CD8-positive, alpha-beta memory T cell (primary cell): ENCODE measurements around the gene RGS9BP. TPM values are rescaled to one million over a fixed set of nuclear protein-coding genes. Genes with fewer than 3 reads are reported as not detected.
"Not testable (repeated sequence)": the region's sequence is repeated elsewhere in the genome, so short reads cannot be mapped to it uniquely, and the experiment has no call there.

Experiments used
- CTCF ChIA-PET: fragments of 350-600 bp; sonication (Branson Sonifier 250); formaldehyde crosslinking; loops from one replicate; lab custom pipeline; 2021; ENCODE audit warnings: antibody characterized with exemption; lab: Charles Lee
- POLR2A ChIA-PET: fragments of 350-600 bp; sonication (Branson Sonifier 250); formaldehyde crosslinking; loops from one replicate; lab custom pipeline; 2021; ENCODE audit warnings: antibody characterized with exemption; lab: Charles Lee
- DNase-seq, 5 donors: peaks; one replicate each; pipeline versions ENCODE4 v3.0.0 to v3.0.0-alpha.2; 2020 to 2022; ENCODE audit warnings: mixed read lengths in 1 of 5
- H3K27ac ChIP-seq: one replicate; pipeline ENCODE4 v1.7.0; 2013; ENCODE audit warnings: low read depth, mild to moderate bottlenecking, low read length, moderate library complexity
- H3K27me3 ChIP-seq: 2 replicates; pipeline ENCODE4 v1.7.0; 2013; ENCODE audit warnings: low read length, mild to moderate bottlenecking; ENCODE audit not compliant: insufficient read depth, poor library complexity, severe bottlenecking
- H3K36me3 ChIP-seq: 2 replicates; pipeline ENCODE4 v1.7.0; 2013; ENCODE audit warnings: mild to moderate bottlenecking, low read length, moderate library complexity; ENCODE audit not compliant: insufficient read depth
- H3K4me1 ChIP-seq: 2 replicates; pipeline ENCODE4 v1.7.0; 2013; ENCODE audit warnings: mild to moderate bottlenecking, low read length, moderate library complexity; ENCODE audit not compliant: insufficient read depth
- H3K4me3 ChIP-seq: 2 replicates; pipeline ENCODE4 v1.7.0; 2013; ENCODE audit warnings: mild to moderate bottlenecking, low read length
- H3K9me3 ChIP-seq: 2 replicates; pipeline ENCODE4 v1.7.0; 2013; ENCODE audit warnings: mild to moderate bottlenecking, low read length
- H3K27ac Mint-ChIP-seq, 8 donors: one replicate each; pipeline ENCODE4 v1.8.0; 2020 to 2021; ENCODE audit warnings: mixed read lengths in 8 of 8, mild to moderate bottlenecking in 6 of 8, inconsistent platforms in 3 of 8, moderate library complexity in 3 of 8
- H3K27me3 Mint-ChIP-seq, 2 donors: one replicate each; pipeline ENCODE4 v1.8.0; 2020 to 2021; ENCODE audit warnings: mixed read lengths in 2 of 2, mild to moderate bottlenecking in 1 of 2, moderate library complexity in 1 of 2
- H3K36me3 Mint-ChIP-seq, 3 donors: one replicate each; pipeline ENCODE4 v1.8.0; 2020 to 2021; ENCODE audit warnings: mixed read lengths in 3 of 3, inconsistent platforms in 1 of 3, mild to moderate bottlenecking in 1 of 3
- H3K4me1 Mint-ChIP-seq, 3 donors: one replicate each; pipeline ENCODE4 v1.8.0; 2020 to 2021; ENCODE audit warnings: mixed read lengths in 3 of 3, inconsistent platforms in 1 of 3, mild to moderate bottlenecking in 1 of 3
- H3K4me3 Mint-ChIP-seq, 7 donors: one replicate each; pipeline ENCODE4 v1.8.0; 2020 to 2021; ENCODE audit warnings: mixed read lengths in 7 of 7, mild to moderate bottlenecking in 6 of 7, moderate library complexity in 4 of 7, inconsistent platforms in 2 of 7
- H3K9me3 Mint-ChIP-seq, 5 donors: one replicate each; pipeline ENCODE4 v1.8.0; 2020 to 2022; ENCODE audit warnings: mixed read lengths in 5 of 5, mild to moderate bottlenecking in 3 of 5, moderate library complexity in 2 of 5, inconsistent platforms in 1 of 5
- polyA plus RNA-seq: library from polyadenylated mRNA; unstranded; fragments of 300-500 nt; fragmentation: Illumina TruSeq; gene quantifications from one replicate; pipeline ENCODE4 v1.2.3, GENCODE V29; 2021
- total RNA-seq, 2 experiments: library from RNA; stranded (reverse); gene quantifications; one replicate each; pipeline ENCODE4 v1.2.3, GENCODE V29; 2021

Gene RGS9BP
- total and polyA plus RNA-seq, 3 experiments from 2014 or later, result 0.12 to 0.20 (median 0.15) TPM

DNA sequence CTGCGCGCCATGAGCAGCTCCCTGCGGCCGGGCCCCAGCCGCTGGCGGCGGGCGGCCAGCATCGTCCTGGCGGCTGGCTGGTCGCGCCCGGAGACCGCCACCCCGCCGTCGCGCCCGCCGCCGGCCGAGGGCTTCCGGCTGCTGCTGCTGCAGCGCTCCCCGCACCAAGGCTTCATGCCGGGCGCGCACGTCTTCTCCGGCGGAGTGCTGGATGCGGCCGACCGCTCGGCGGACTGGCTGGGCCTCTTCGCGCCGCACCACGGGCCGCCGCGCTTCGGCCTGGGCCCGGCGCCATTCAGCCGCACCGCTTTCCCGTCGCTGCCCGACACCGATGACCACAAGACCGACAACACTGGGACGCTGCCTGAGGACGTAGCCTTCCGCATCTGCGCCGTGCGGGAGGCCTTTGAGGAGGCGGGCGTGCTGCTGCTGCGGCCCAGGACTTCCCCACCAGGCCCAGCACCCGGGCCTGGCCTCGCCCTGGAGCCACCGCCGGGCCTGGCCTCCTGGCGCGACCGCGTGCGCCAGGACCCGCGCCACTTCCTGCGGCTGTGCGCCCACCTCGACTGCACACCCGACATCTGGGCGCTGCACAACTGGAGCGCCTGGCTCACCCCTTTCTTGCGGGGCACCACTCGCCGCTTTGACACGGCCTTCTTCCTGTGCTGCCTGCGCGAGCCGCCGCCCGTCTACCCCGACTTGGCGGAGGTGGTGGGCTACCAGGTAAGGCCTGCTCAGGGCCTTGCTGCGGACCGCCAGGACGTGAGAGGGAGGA is 16.5 kb downstream of the RGS9BP start:
- ChIA-PET CTCF (interaction anchor here (1.0 to 1.4 kb wide), 3 partner anchors 10 to 92 kb away, joined by 3 to 5 read pairs (median 4); no protein-coding TSS in a partner anchor), POLR2A (interaction anchor here (0.8 to 1.8 kb wide), 6 partner anchors 10 to 485 kb away, joined by 4 to 25 read pairs (median 6); partner anchors contain the start of genes ANKRD27 and RGS9BP)
- H3K9me3 ChIP-seq, result no peaks in the 10 kb centered on the region
- H3K4me1 Mint-ChIP-seq, result peaks cover 47 to 64% (median 60%) of the 10 kb centered on the region in 3 donors
- DNase-seq, result peak; percentile 37 to 68 (median 55)
- no peaks in the 10 kb centered on the region for H3K27me3 Mint-ChIP-seq
- H3K4me3 ChIP-seq, result peak overlapping the region; percentile 76
- no peaks in the 10 kb centered on the region for H3K27me3 ChIP-seq
- H3K4me3 Mint-ChIP-seq, result peak overlapping the region; percentile 88 to 97 (median 95)
- H3K27ac Mint-ChIP-seq, result peak overlapping the region; percentile 87 to 100 (median 97)
- peaks cover 42% of the 10 kb centered on the region for H3K4me1 ChIP-seq
- H3K27ac ChIP-seq, result peak overlapping the region; percentile 77
- no peaks in the 10 kb centered on the region for H3K9me3 Mint-ChIP-seq
- H3K36me3 Mint-ChIP-seq, result peaks cover 0 to 37% (median 3%) of the 10 kb centered on the region in 3 donors
- H3K36me3 ChIP-seq, result no peaks in the 10 kb centered on the region

DNA sequence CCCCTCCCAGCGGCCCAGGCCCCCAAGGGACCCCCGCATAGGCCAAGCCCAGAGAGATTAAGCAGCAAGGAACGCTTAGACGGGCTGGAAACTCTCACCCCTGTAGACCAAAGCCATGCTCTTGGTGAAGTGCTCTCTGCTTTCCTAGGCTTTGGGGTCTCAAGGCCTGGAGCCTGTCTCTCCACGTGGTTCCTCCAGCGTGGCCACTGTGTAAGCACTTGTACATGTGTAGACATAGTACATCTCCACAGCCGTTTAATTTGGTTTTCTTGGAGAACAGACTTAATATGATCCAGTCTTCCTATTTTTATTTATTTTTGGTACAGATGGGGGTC is 17.0 kb downstream of the RGS9BP start:
- Histone ChIP-seq H3K4me3 (peak overlapping the region; percentile 76), H3K9me3 (no peaks in the 10 kb centered on the region), H3K4me1 (peaks cover 42% of the 10 kb centered on the region), H3K36me3 (no peaks in the 10 kb centered on the region), H3K27ac (peak overlapping the region; percentile 77), H3K27me3 (no peaks in the 10 kb centered on the region)
- POLR2A ChIA-PET, result interaction anchor here (1.5 to 1.8 kb wide), 2 partner anchors 17 to 18 kb away, joined by 5 to 7 read pairs; partner anchors contain the start of genes ANKRD27 and RGS9BP
- peak overlapping the region; percentile 87 to 100 (median 97) for H3K27ac Mint-ChIP-seq
- peaks cover 0 to 42% (median 3%) of the 10 kb centered on the region in 3 donors for H3K36me3 Mint-ChIP-seq
- peaks cover 51 to 70% (median 65%) of the 10 kb centered on the region in 3 donors for H3K4me1 Mint-ChIP-seq
- no peaks in the 10 kb centered on the region for H3K9me3 Mint-ChIP-seq
- DNase-seq, result peak in 2 of 5 donors; percentile 2 to 16
- H3K4me3 Mint-ChIP-seq, result peak overlapping the region; percentile 88 to 97 (median 95)
- CTCF ChIA-PET, result no interaction called here
- H3K27me3 Mint-ChIP-seq, result no peaks in the 10 kb centered on the region

DNA sequence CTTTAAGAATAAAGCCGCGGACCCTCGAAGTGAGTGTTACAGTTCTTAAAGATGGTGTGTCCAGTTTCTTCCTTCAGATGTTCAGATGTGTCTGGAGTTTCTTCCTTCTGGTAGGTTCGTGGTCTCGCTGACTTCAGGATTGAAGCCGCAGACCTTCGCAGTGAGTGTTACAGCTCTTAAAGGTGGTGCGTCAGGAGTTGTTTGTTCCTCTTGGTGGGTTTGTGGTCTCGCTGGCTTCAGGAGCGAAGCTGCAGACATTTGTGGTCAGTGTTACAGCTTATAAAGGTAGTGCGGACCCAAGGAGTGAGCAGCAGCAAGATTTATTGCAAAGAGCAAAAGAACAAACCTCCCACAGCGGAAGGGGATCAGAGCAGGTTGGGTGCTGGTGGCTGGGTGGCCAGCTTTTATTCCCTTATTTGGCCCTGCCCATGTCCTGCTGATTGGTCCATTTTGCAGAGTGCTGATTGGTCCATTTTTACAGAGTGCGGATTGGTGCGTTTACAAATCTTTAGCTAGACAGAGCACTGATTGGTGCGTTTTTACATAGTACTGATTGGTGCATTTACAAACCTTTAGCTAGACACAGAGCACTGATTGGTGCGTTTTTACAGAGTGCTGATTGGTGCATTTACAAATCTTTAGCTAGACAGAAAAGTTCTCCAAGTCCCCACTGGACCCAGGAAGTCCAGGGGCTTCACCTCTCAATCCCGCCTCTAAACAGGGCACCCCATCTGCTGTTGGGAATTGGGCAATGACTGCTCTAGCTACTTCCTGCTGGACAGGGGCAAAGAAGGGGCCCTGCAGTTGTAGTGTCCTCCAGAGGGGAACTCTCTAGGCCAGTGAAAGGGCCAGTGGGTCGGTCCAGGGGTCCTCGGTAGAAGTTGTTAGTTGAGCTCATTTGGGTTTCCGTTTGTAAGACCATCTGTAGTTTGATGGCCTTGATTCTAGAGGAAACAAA is 17.8 kb downstream of the RGS9BP start:
- not testable (repeated sequence) for H3K27me3 ChIP-seq, H3K27me3 Mint-ChIP-seq, H3K9me3 ChIP-seq, H3K36me3 ChIP-seq, H3K9me3 Mint-ChIP-seq
- Mint-ChIP-seq H3K36me3 (peaks cover 0 to 50% (median 7%) of the 10 kb centered on the region in 3 donors), H3K27ac (peak overlapping the region; percentile 87 to 100 (median 97)), H3K4me3 (peak overlapping the region; percentile 88 to 97 (median 95)), H3K4me1 (peaks cover 58 to 77% (median 72%) of the 10 kb centered on the region in 3 donors)
- ChIA-PET CTCF (interaction anchor here (1.2 kb wide), 1 partner anchor 94 kb away, joined by 3 read pairs; no protein-coding TSS in a partner anchor), POLR2A (interaction anchor here (0.7 to 1.8 kb wide), 3 partner anchors 13 to 19 kb away, joined by 3 to 7 read pairs (median 5); partner anchors contain the start of genes ANKRD27 and RGS9BP)
- peak; percentile 6 to 70 (median 61) for DNase-seq
- Histone ChIP-seq H3K4me1 (peaks cover 42% of the 10 kb centered on the region), H3K27ac (peak overlapping the region; percentile 77), H3K4me3 (peak overlapping the region; percentile 76)

DNA sequence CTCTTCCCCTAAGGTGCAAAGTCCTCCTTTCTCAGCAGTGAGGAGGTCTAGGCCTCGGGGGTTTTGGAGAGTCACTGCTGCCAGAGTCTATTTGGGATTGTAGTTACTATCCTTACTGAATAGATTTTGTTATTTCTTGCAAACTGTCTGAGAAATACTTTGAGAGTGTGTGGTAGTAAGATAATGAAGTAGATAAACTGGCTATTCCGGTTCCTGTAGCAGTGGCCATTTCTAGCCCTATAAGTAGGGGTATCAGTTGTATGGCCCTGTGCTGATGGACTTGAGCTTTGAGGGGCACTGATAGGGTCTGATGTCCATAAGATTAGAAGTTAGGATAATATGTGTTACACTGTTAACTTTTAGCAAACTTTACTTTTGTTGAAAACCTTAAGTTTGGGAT is 18.7 kb downstream of the RGS9BP start:
- peaks cover 7 to 58% (median 10%) of the 10 kb centered on the region in 3 donors for H3K36me3 Mint-ChIP-seq
- not testable (repeated sequence) for DNase-seq, H3K4me3 ChIP-seq, H3K9me3 Mint-ChIP-seq, H3K27me3 ChIP-seq, H3K9me3 ChIP-seq, H3K27ac ChIP-seq, H3K27me3 Mint-ChIP-seq, H3K36me3 ChIP-seq
- H3K4me1 Mint-ChIP-seq, result peaks cover 63 to 86% (median 81%) of the 10 kb centered on the region in 3 donors
- ChIA-PET CTCF (interaction anchor here (1.2 kb wide), 1 partner anchor 95 kb away, joined by 3 read pairs; no protein-coding TSS in a partner anchor), POLR2A (interaction anchor here (1.8 kb wide), 1 partner anchor 18 kb away, joined by 7 read pairs; the partner anchor contains the start of gene RGS9BP)
- peaks cover 42% of the 10 kb centered on the region for H3K4me1 ChIP-seq
- H3K4me3 Mint-ChIP-seq, result peak overlapping the region; percentile 88 to 97 (median 95)
- H3K27ac Mint-ChIP-seq, result peak overlapping the region; percentile 87 to 100 (median 97)

DNA sequence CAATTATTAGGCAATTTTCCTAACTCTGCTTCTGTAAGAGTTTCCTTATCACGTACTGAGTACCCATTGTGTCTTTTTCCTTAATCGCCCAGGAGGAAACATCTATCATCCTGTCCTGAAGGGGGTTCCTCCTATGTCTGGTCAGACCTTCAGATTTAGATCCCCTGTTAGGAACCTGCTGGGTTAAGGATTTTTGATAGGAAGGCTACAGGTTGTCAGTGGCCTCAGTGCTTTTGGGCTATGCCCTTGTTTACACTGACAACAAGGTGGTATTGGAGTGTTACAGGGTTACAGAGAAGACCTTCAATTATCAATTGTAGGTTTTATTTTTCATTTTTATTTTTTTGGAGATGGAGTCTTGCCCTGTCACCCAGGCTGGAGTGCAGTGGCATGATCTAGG is 19.2 kb downstream of the RGS9BP start:
- H3K27me3 ChIP-seq, H3K9me3 Mint-ChIP-seq, H3K27ac ChIP-seq, H3K36me3 ChIP-seq, DNase-seq, H3K9me3 ChIP-seq, H3K27me3 Mint-ChIP-seq, POLR2A ChIA-PET, CTCF ChIA-PET, H3K4me3 ChIP-seq: not testable (repeated sequence)
- peaks cover 38% of the 10 kb centered on the region for H3K4me1 ChIP-seq
- H3K36me3 Mint-ChIP-seq, result peaks cover 10 to 64% (median 13%) of the 10 kb centered on the region in 3 donors
- H3K4me1 Mint-ChIP-seq, result peaks cover 63 to 85% (median 76%) of the 10 kb centered on the region in 3 donors
- H3K27ac Mint-ChIP-seq, result peak overlapping the region; percentile 38 to 100 (median 92)
- H3K4me3 Mint-ChIP-seq, result peak overlapping the region; percentile 60 to 97 (median 90)

DNA sequence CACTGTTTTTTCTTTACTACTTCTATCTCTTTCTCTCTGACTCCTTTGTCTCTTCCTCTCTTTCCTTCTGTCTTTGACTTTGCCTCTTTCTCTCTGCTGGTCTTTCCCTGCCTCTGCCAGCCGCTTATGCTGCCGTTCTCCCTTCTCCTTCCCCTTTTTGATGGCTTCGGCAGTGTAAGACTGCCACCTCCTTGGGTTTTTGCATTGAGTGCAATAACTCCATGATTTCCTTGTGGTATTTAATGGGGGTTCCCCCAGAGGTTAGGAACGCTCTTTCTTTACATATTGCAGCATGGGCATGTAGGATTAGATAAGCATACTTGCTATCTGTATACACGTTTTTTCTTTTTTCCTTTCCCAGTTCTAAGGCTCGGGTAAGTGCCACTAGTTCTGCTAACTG is 19.9 kb downstream of the RGS9BP start:
- H3K4me3 ChIP-seq, H3K27me3 Mint-ChIP-seq, H3K9me3 Mint-ChIP-seq, POLR2A ChIA-PET, H3K27me3 ChIP-seq, H3K36me3 ChIP-seq, H3K9me3 ChIP-seq, DNase-seq, H3K27ac ChIP-seq: not testable (repeated sequence)
- Mint-ChIP-seq H3K4me3 (peak overlapping the region; percentile 33 to 88 (median 46)), H3K36me3 (peaks cover 10 to 70% (median 18%) of the 10 kb centered on the region in 3 donors), H3K4me1 (peaks cover 64 to 86% (median 76%) of the 10 kb centered on the region in 3 donors), H3K27ac (peak overlapping the region in 5 of 8 donors; percentile 8 to 97 (median 76))
- CTCF ChIA-PET, result interaction anchor here (0.6 kb wide), 1 partner anchor 50 kb away, joined by 3 read pairs; no protein-coding TSS in a partner anchor
- H3K4me1 ChIP-seq, result peaks cover 33% of the 10 kb centered on the region

DNA sequence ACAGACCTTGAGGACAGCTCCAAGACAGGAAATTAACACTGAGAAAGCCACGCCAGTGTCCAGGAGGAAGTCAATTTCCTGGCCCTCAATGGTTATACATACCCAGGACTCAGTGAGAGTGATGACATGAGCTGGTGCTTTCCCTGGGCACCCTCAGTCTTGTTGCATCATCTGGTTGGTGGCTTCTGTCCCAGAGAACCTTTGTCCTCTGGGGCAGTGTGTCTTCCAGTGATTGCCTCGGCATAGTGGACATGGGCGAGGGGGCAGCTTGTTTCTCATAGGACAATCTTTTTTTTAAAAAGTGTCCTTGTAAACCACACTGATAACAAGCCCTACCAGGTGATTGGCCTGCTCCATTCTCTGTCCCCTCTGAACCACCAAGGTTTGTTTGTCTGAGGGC is 21.1 kb downstream of the RGS9BP start:
- H3K9me3 ChIP-seq, H3K27me3 ChIP-seq, H3K27me3 Mint-ChIP-seq, H3K36me3 ChIP-seq, H3K9me3 Mint-ChIP-seq, CTCF ChIA-PET, POLR2A ChIA-PET, H3K4me3 Mint-ChIP-seq, H3K27ac ChIP-seq, H3K4me3 ChIP-seq, DNase-seq: not testable (repeated sequence)
- H3K4me1 Mint-ChIP-seq, result peaks cover 61 to 89% (median 74%) of the 10 kb centered on the region in 3 donors
- H3K27ac Mint-ChIP-seq, result peak overlapping the region in 4 of 8 donors; percentile 32 to 97 (median 54)
- H3K36me3 Mint-ChIP-seq, result peaks cover 14 to 75% (median 18%) of the 10 kb centered on the region in 3 donors
- peaks cover 24% of the 10 kb centered on the region for H3K4me1 ChIP-seq
